ENCODE measurements around the gene TNFRSF14. TPM values are rescaled to one million over a fixed set of nuclear protein-coding genes. Genes with fewer than 3 reads are reported as not detected.

Gene TNFRSF14
- total RNA-seq, 2 experiments from 2014 or later = 15.7 to 18.5 TPM

GRCh38 chr1:2592672-2593071 is 36.5 kb downstream of the TNFRSF14 start:
- TF ChIP-seq CTCF (conservative IDR thresholded peaks at IDR 0.05; ENCODE audit: low read length) = no peak
- TF ChIP-seq EZH2phosphoT487 (IDR thresholded peaks at IDR 0.05; ENCODE audit: borderline replicate concordance, low read depth, low read length) = no peak
- CTCF ChIA-PET (ENCODE audit: unreplicated experiment) = no interaction called here
- Histone ChIP-seq H3K4me3 (ENCODE audit: low read depth, low read length, poor library complexity, severe bottlenecking) (no peak overlapping the region), H4K20me1 (ENCODE audit: insufficient read depth, low read length) (no peaks in the 10 kb centered on the region), H3K79me2 (ENCODE audit: insufficient read depth, low read depth, low read length) (no peaks in the 10 kb centered on the region), H3K9me2 (ENCODE audit: insufficient read depth, low read length) (no peaks in the 10 kb centered on the region), H3K4me2 (ENCODE audit: low read length) (no peak overlapping the region), H3K9me3 (ENCODE audit: low read length) (no peaks in the 10 kb centered on the region), H2AFZ (ENCODE audit: low read length) (no peak overlapping the region), H3K27ac (ENCODE audit: low read depth, low read length, poor library complexity, severe bottlenecking) (no peak overlapping the region), H3K4me1 (ENCODE audit: insufficient read depth, low read length, poor library complexity, severe bottlenecking) (peaks cover 6% of the 10 kb centered on the region), H3K36me3 (ENCODE audit: insufficient read depth, low read length) (no peaks in the 10 kb centered on the region)
- POLR2A ChIA-PET = no interaction called here
- BruUV-seq (replicated peaks) = no TSS peak
- DNase-seq (ENCODE audit: low spot score) = no peak
- intact Hi-C loops (cut with micrococcal nuclease; ENCODE audit: unreplicated experiment) = no loop called here

GRCh38 chr1:2593251-2593878 is 37.2 kb downstream of the TNFRSF14 start:
- intact Hi-C loops (cut with micrococcal nuclease; ENCODE audit: unreplicated experiment) = no loop called here
- Histone ChIP-seq H3K9me3 (ENCODE audit: low read length) (no peaks in the 10 kb centered on the region), H3K79me2 (ENCODE audit: insufficient read depth, low read depth, low read length) (no peaks in the 10 kb centered on the region), H4K20me1 (ENCODE audit: insufficient read depth, low read length) (no peaks in the 10 kb centered on the region), H3K4me1 (ENCODE audit: insufficient read depth, low read length, poor library complexity, severe bottlenecking) (peaks cover 5% of the 10 kb centered on the region), H3K9me2 (ENCODE audit: insufficient read depth, low read length) (no peaks in the 10 kb centered on the region), H3K4me2 (ENCODE audit: low read length) (no peak overlapping the region), H3K4me3 (ENCODE audit: low read depth, low read length, poor library complexity, severe bottlenecking) (no peak overlapping the region), H3K27ac (ENCODE audit: low read depth, low read length, poor library complexity, severe bottlenecking) (no peak overlapping the region), H3K36me3 (ENCODE audit: insufficient read depth, low read length) (no peaks in the 10 kb centered on the region), H2AFZ (ENCODE audit: low read length) (no peak overlapping the region)
- POLR2A ChIA-PET = no interaction called here
- no peak for DNase-seq (ENCODE audit: low spot score)
- CTCF ChIA-PET (ENCODE audit: unreplicated experiment) = no interaction called here
- TF ChIP-seq CTCF (conservative IDR thresholded peaks at IDR 0.05; ENCODE audit: low read length) (no peak), EZH2phosphoT487 (IDR thresholded peaks at IDR 0.05; ENCODE audit: borderline replicate concordance, low read depth, low read length) (no peak)
- BruUV-seq (replicated peaks) = no TSS peak

- POLR2A ChIA-PET = no interaction called here
- Histone ChIP-seq H3K4me2 (ENCODE audit: low read length) (no peak overlapping the region), H3K79me2 (ENCODE audit: insufficient read depth, low read depth, low read length) (no peaks in the 10 kb centered on the region), H3K9me2 (ENCODE audit: insufficient read depth, low read length) (no peaks in the 10 kb centered on the region), H3K4me3 (ENCODE audit: low read depth, low read length, poor library complexity, severe bottlenecking) (no peak overlapping the region), H2AFZ (ENCODE audit: low read length) (no peak overlapping the region), H3K27ac (ENCODE audit: low read depth, low read length, poor library complexity, severe bottlenecking) (no peak overlapping the region), H3K4me1 (ENCODE audit: insufficient read depth, low read length, poor library complexity, severe bottlenecking) (peaks cover 5% of the 10 kb centered on the region), H3K9me3 (ENCODE audit: low read length) (no peaks in the 10 kb centered on the region), H3K36me3 (ENCODE audit: insufficient read depth, low read length) (no peaks in the 10 kb centered on the region), H4K20me1 (ENCODE audit: insufficient read depth, low read length) (no peaks in the 10 kb centered on the region)
- no peak for DNase-seq (ENCODE audit: low spot score)
- TF ChIP-seq EZH2phosphoT487 (IDR thresholded peaks at IDR 0.05; ENCODE audit: borderline replicate concordance, low read depth, low read length) = no peak
- BruUV-seq (replicated peaks) = no TSS peak
- CTCF ChIA-PET (ENCODE audit: unreplicated experiment) = no interaction called here
- intact Hi-C loops (cut with micrococcal nuclease; ENCODE audit: unreplicated experiment) = no loop called here
Observed at GRCh38 chr1:2594001-2594640, 38.0 kb downstream of the TNFRSF14 start.
